K562 (cell line): ENCODE data around the gene UNC80. TPM values are rescaled to one million over a fixed set of nuclear protein-coding genes. Genes with fewer than 3 reads are reported as not detected.

ENCODE experiments used
- ATAC-seq: fragments of 200-7000 bp; cut with Tn5 transposase; 3 replicates; pipeline ENCODE4 v1.9.1; 2020; ENCODE audit warnings: moderate library complexity
- BruUV-seq: library from RNA; stranded (reverse); fragments of 400-500 nt; replicated peaks from 2 replicates; lab custom pipeline; 2021; lab: Mats Ljungman, UMichigan
- CTCF ChIA-PET: fragments of 300-600 bp; formaldehyde crosslinking; extraction: SDS; loops from one replicate; lab custom pipeline; 2021; ENCODE audit warnings: low intra/inter-chr PET ratio; lab: Yijun Ruan, JAX
- POLR2A ChIA-PET: fragments of 300-600, 350-650 bp; sonication (Branson Sonifier 250); formaldehyde crosslinking; extraction: SDS; loops from one replicate; lab custom pipeline; 2021; ENCODE audit warnings: antibody characterized with exemption, inconsistent platforms; lab: Yijun Ruan, JAX
- DNase-seq, 4 experiments: peaks; one replicate each; pipeline versions ENCODE4 v3.0.0 to v3.0.0-alpha.2; 2011 to 2018; ENCODE audit warnings: low spot score in 3 of 4, mixed read lengths in 3 of 4; ENCODE audit errors: extremely low read depth in 1 of 4
- FAIRE-seq: peaks from 2 replicates; lab custom pipeline; 2011; peaks lifted over from hg19 to GRCh38; lab: Jason Lieb, UNC
- H2AFZ ChIP-seq: 2 replicates; pipeline ENCODE4 v1.6.0; 2011; ENCODE audit warnings: low read depth, low read length, control low read depth, inconsistent platforms
- H3K27ac ChIP-seq: fragments of 200-600 bp; 3 replicates; pipeline ENCODE4 v1.8.0; 2011; ENCODE audit warnings: low read depth, mild to moderate bottlenecking, control low read depth, inconsistent platforms, low read length, moderate library complexity, mixed read lengths; ENCODE audit errors: extremely low read depth
- H3K27me3 ChIP-seq, 2 experiments: fragments of 300-600 bp in 1 of 2; 2 replicates in 1 of 2; 3 replicates in 1 of 2; pipeline versions ENCODE4 v1.6.0 to v1.8.0; 2011; ENCODE audit warnings: inconsistent platforms in 2 of 2, low read length in 2 of 2, mild to moderate bottlenecking in 1 of 2, mixed read lengths in 1 of 2, moderate library complexity in 1 of 2; ENCODE audit not compliant: control insufficient read depth in 2 of 2, insufficient read depth in 2 of 2
- H3K36me3 ChIP-seq: fragments of 300-600 bp; 3 replicates; pipeline ENCODE4 v1.8.0; 2011; ENCODE audit warnings: mild to moderate bottlenecking, low read length, inconsistent platforms; ENCODE audit not compliant: control insufficient read depth, insufficient read depth
- H3K4me1 ChIP-seq, 2 experiments: fragments of 200-600 bp in 1 of 2; replicated peaks in 1 of 2; 2 replicates in 1 of 2; 3 replicates in 1 of 2; pipeline versions ENCODE4 v1.5.1 to v1.8.0; 2011; ENCODE audit warnings: inconsistent platforms in 2 of 2, low read length in 2 of 2, mild to moderate bottlenecking in 1 of 2, mixed read lengths in 1 of 2, moderate library complexity in 1 of 2; ENCODE audit not compliant: control insufficient read depth in 2 of 2, insufficient read depth in 2 of 2
- H3K4me2 ChIP-seq: 2 replicates; pipeline ENCODE4 v1.6.1; 2011; ENCODE audit warnings: low read length, control low read depth, inconsistent platforms, mixed read lengths; ENCODE audit not compliant: insufficient read depth
- H3K4me3 ChIP-seq: fragments of 200-600 bp; sonication (generic), shearing (Covaris generic); 2 replicates; pipeline ENCODE4 v1.5.1; 2016; ENCODE audit warnings: control low read depth, inconsistent platforms
- H3K79me2 ChIP-seq: fragments of 200-600 bp; 3 replicates; pipeline ENCODE4 v1.8.0; 2011; ENCODE audit warnings: low read length, inconsistent platforms; ENCODE audit not compliant: control insufficient read depth, insufficient read depth
- H3K9ac ChIP-seq, 2 experiments: 2 replicates each; pipeline versions ENCODE4 v1.6.0 to v1.6.1; 2011; ENCODE audit warnings: low read depth in 2 of 2, low read length in 2 of 2, control low read depth in 1 of 2, inconsistent platforms in 1 of 2, mild to moderate bottlenecking in 1 of 2, mixed read lengths in 1 of 2; ENCODE audit not compliant: insufficient read depth in 1 of 2
- H3K9me1 ChIP-seq: one replicate; pipeline ENCODE4 v1.6.0; 2011; ENCODE audit warnings: inconsistent platforms, mild to moderate bottlenecking, low read length, moderate library complexity; ENCODE audit not compliant: control insufficient read depth, insufficient read depth
- H3K9me3 ChIP-seq: replicated peaks from 2 replicates; pipeline ENCODE4 v1.5.1; 2011; ENCODE audit warnings: low read depth, low read length, inconsistent platforms; ENCODE audit not compliant: control insufficient read depth, insufficient read depth
- H4K20me1 ChIP-seq: replicated peaks from 2 replicates; pipeline ENCODE4 v1.6.1; 2011; ENCODE audit warnings: low read length, inconsistent platforms, mixed read lengths; ENCODE audit not compliant: control insufficient read depth, insufficient read depth
- ARID3A ChIP-seq: IDR thresholded peaks from 2 replicates; pipeline ENCODE4 v1.6.1; 2012; ENCODE audit warnings: low read depth, low read length, improper control_type of control experiment, borderline replicate concordance
- CREB1 ChIP-seq, 2 experiments: sonication (generic) in 1 of 2; formaldehyde crosslinking in 1 of 2; IDR thresholded peaks; 2 replicates each; pipeline versions ENCODE4 v1.6.1 to v1.8.0; 2012 to 2022; ENCODE audit warnings: inconsistent platforms in 1 of 2, mild to moderate bottlenecking in 1 of 2, missing genetic modification reagents in 1 of 2, moderate library complexity in 1 of 2
- CTCF ChIP-seq, 3 experiments: IDR thresholded peaks in 2 of 3; conservative IDR thresholded peaks in 1 of 3; 2 replicates each; pipeline ENCODE4 v1.5.1; 2011 to 2012; ENCODE audit warnings: low read length in 3 of 3, mild to moderate bottlenecking in 3 of 3, control low read depth in 2 of 3, improper control_type of control experiment in 1 of 3, inconsistent platforms in 1 of 3, low read depth in 1 of 3, mixed read lengths in 1 of 3, moderate library complexity in 1 of 3; ENCODE audit not compliant: insufficient read depth in 2 of 3
- CUX1 ChIP-seq: fragments of 200-800 bp; sonication (Bioruptor generic); IDR thresholded peaks from 2 replicates; pipeline ENCODE4 v1.6.1; 2016; ENCODE audit warnings: missing genetic modification characterization, missing compliant biosample characterization
- E2F5 ChIP-seq: sonication (generic); formaldehyde crosslinking; IDR thresholded peaks from 2 replicates; pipeline ENCODE4 v1.8.0; 2022; ENCODE audit warnings: mild to moderate bottlenecking, missing genetic modification reagents
- HNRNPLL ChIP-seq: fragments of 200-400 bp; formaldehyde crosslinking; IDR thresholded peaks from 2 replicates; pipeline ENCODE4 v1.6.1; 2017; ENCODE audit warnings: low read length, low read depth, mild to moderate bottlenecking; ENCODE audit not compliant: poor library complexity, severe bottlenecking
- NCOA6 ChIP-seq: fragments of 450-650 bp; IDR thresholded peaks from 2 replicates; pipeline ENCODE4 v1.6.1; 2017; ENCODE audit warnings: mild to moderate bottlenecking
- NR2F6 ChIP-seq: fragments of 450-650 bp; formaldehyde crosslinking; IDR thresholded peaks from 2 replicates; pipeline ENCODE4 v1.4.0; 2020; ENCODE audit warnings: mild to moderate bottlenecking
- NRF1 ChIP-seq, 2 experiments: fragments of 450-650 bp; IDR thresholded peaks in 1 of 2; conservative IDR thresholded peaks in 1 of 2; 2 replicates each; pipeline ENCODE4 v1.6.1; 2014; ENCODE audit warnings: mild to moderate bottlenecking in 2 of 2
- NUFIP1 ChIP-seq: fragments of 450-650 bp; IDR thresholded peaks from 2 replicates; pipeline ENCODE4 v1.6.1; 2018; ENCODE audit not compliant: partially characterized antibody
- TRIM28 ChIP-seq: fragments of 450-650 bp; IDR thresholded peaks from 2 replicates; pipeline ENCODE4 v1.6.1; 2017
- ZNF695 ChIP-seq: fragments of 450-650 bp; formaldehyde crosslinking; IDR thresholded peaks from 2 replicates; pipeline ENCODE4 v1.4.0; 2020; ENCODE audit warnings: mild to moderate bottlenecking, moderate library complexity
- WGBS: fragments of 100-300 bp; shearing (Covaris generic); methylation state at CpG from one replicate; pipeline ENCODE4 v1.1.6; 2016; ENCODE audit warnings: low coverage, mixed read lengths; ENCODE audit not compliant: insufficient coverage; ENCODE audit errors: missing lambda C conversion rate; 5-methylcytosine and 5-hydroxymethylcytosine counted together
- in situ Hi-C: fragments of 300-500 bp; cut with MboI; formaldehyde crosslinking; loops from 4 replicates; pipeline ENCODE4 v1.15.0; 2018; ENCODE audit warnings: inconsistent platforms, mixed read lengths
- intact Hi-C: fragments of 100-400 bp; cut with micrococcal nuclease; formaldehyde crosslinking; loops from 2 replicates; pipeline ENCODE4 v1.14.2; 2022
- polyA plus RNA-seq, 8 experiments: library from polyadenylated mRNA; depleted of rRNA in 4 of 8; stranded (reverse) in 5 of 8; unstranded in 3 of 8; fragments of >200 nt; fragmentation: Nextera tagmentation in 2 of 8; fragmentation: Illumina TruSeq in 1 of 8; extraction: Ambion mirVana in 2 of 8; extraction: Trizol in 1 of 8; gene quantifications; 2 replicates each; pipeline versions ENCODE4 v1.2.1 to v1.2.3, GENCODE V29; 2011 to 2014; ENCODE audit warnings: inconsistent platforms in 1 of 8, missing spikeins in 1 of 8
- total RNA-seq, 7 experiments: library from RNA; depleted of rRNA in 6 of 7; stranded (reverse); fragments of >200 nt in 6 of 7; fragmentation: Illumina TruSeq in 2 of 7; extraction: Trizol in 2 of 7; gene quantifications; 2 replicates each; pipeline versions ENCODE4 v1.2.1 to v1.2.3, GENCODE V29; 2011 to 2021; ENCODE audit warnings: low replicate concordance in 1 of 7

UNC80 gene
- total and polyA plus RNA-seq, 9 of the 15 experiments (the other 6 are each of a cell fraction or from before 2014, with no cell fraction given), result under 0.01 to 0.04 (median 0.01) TPM; not detected in 5

- TF ChIP-seq CTCF (IDR thresholded peaks at IDR 0.05 in 2 of 3, conservative IDR thresholded peaks at IDR 0.05 in 1 of 3; ENCODE audit: insufficient read depth in 2 of 3, low read depth in 1 of 3, low read length in 3 of 3), result no peak
- TF ChIP-seq NUFIP1, result no peak
- no peak for TF ChIP-seq ZNF695
These were observed 166.3 kb downstream of the UNC80 start (continued) for GRCh38 chr2:209937893-209938292.

- Histone ChIP-seq H3K9me1 (no peaks in the 10 kb centered on the region), H3K4me3 (no peak overlapping the region), H3K79me2 (no peaks in the 10 kb centered on the region), H3K27ac (no peak overlapping the region), H3K9me3 (no peaks in the 10 kb centered on the region), H3K36me3 (no peaks in the 10 kb centered on the region), H3K4me1 (no peaks in the 10 kb centered on the region), H3K4me2 (no peak overlapping the region), H2AFZ (no peak overlapping the region), H4K20me1 (no peaks in the 10 kb centered on the region), H3K9ac (no peak overlapping the region), H3K27me3 (no peaks in the 10 kb centered on the region)
- POLR2A ChIA-PET, result no interaction called here
- CTCF ChIA-PET, result no interaction called here
- 0% methylated on average over 1 of the region's 1 CpG for WGBS
- FAIRE-seq, result no peak
- ATAC-seq, result no peak
- DNase-seq, result no peak
- in situ Hi-C loops (no loop called here), intact Hi-C loops (no loop called here)
- BruUV-seq, result no TSS peak
- TF ChIP-seq NR2F6 (CRISPR knock-in tag), result no peak
- TF ChIP-seq NRF1 (conservative IDR thresholded peaks at IDR 0.05 in 1 of 2, IDR thresholded peaks at IDR 0.05 in 1 of 2), result no peak
- no peak for TF ChIP-seq NCOA6
- no peak for TF ChIP-seq ARID3A
- TF ChIP-seq CUX1, result no peak
- no peak for TF ChIP-seq HNRNPLL
- no peak for TF ChIP-seq CREB1 (IDR thresholded peaks at IDR 0.05)
- no peak for TF ChIP-seq CREB1 (CRISPR knock-in tag; IDR thresholded peaks at IDR 0.05)
- TF ChIP-seq E2F5, result no peak
- TF ChIP-seq TRIM28, result no peak
These were observed 167.3 kb downstream of the UNC80 start for GRCh38 chr2:209938906-209939305.
